HG02763 (cell line): Measurements from ENCODE around the gene N4BP2L2.

Source experiments
- ATAC-seq: cut with Tn5 transposase; IDR thresholded peaks from one replicate; pipeline ENCODE4 v1.9.1; 2021; ENCODE audit warnings: mild to moderate bottlenecking, moderate library complexity; ENCODE audit not compliant: unreplicated experiment

The N4BP2L2 gene

GRCh38 chr13:32535115-32535514, 3.5 kb downstream of the N4BP2L2 start:
- ATAC-seq, result no peak

- ATAC-seq, result peak; percentile 78
These were observed 7.7 kb downstream of the N4BP2L2 start for GRCh38 chr13:32530841-32531253.

GRCh38 chr13:32528358-32528757, 10.2 kb downstream of the N4BP2L2 start:
- ATAC-seq, result no peak

GRCh38 chr13:32527151-32527550, 11.4 kb downstream of the N4BP2L2 start:
- ATAC-seq, result no peak

GRCh38 chr13:32525766-32526165, 12.8 kb downstream of the N4BP2L2 start:
- ATAC-seq, result no peak

- ATAC-seq, result no peak
These were observed 23.3 kb downstream of the N4BP2L2 start for GRCh38 chr13:32515246-32515645.

- ATAC-seq, result no peak
These were observed 27.1 kb downstream of the N4BP2L2 start for GRCh38 chr13:32511482-32511881.

GRCh38 chr13:32504876-32505275, 33.7 kb downstream of the N4BP2L2 start:
- no peak for ATAC-seq

GRCh38 chr13:32504263-32504662, 34.3 kb downstream of the N4BP2L2 start:
- ATAC-seq, result no peak

GRCh38 chr13:32503727-32504126, 34.9 kb downstream of the N4BP2L2 start:
- no peak for ATAC-seq

- ATAC-seq, result no peak
These were observed 37.5 kb downstream of the N4BP2L2 start for GRCh38 chr13:32501064-32501463.

GRCh38 chr13:32499538-32500210, 38.9 kb downstream of the N4BP2L2 start:
- ATAC-seq, result no peak

- ATAC-seq, result no peak
These were observed 41.0 kb downstream of the N4BP2L2 start for GRCh38 chr13:32497589-32497988.

- ATAC-seq, result no peak
These were observed 41.9 kb downstream of the N4BP2L2 start for GRCh38 chr13:32496599-32497160.

GRCh38 chr13:32495841-32496240, 42.8 kb downstream of the N4BP2L2 start:
- ATAC-seq, result no peak

- ATAC-seq, result no peak
These were observed 43.2 kb downstream of the N4BP2L2 start for GRCh38 chr13:32495429-32495828.

- no peak for ATAC-seq
These were observed 47.6 kb downstream of the N4BP2L2 start for GRCh38 chr13:32491028-32491427.

- ATAC-seq, result no peak
These were observed 61.7 kb downstream of the N4BP2L2 start for GRCh38 chr13:32476892-32477291.

- ATAC-seq, result no peak
These were observed 62.4 kb downstream of the N4BP2L2 start for GRCh38 chr13:32476021-32476731.

GRCh38 chr13:32474999-32475792, 63.4 kb downstream of the N4BP2L2 start:
- no peak for ATAC-seq

GRCh38 chr13:32473650-32474049, 64.9 kb downstream of the N4BP2L2 start:
- ATAC-seq, result no peak
